ENCODE results near the gene CNN2. TPM values are rescaled to one million over a fixed set of nuclear protein-coding genes. Genes with fewer than 3 reads are reported as not detected.

Gene CNN2
- total RNA-seq, 1 experiment from 2014 or later: 524 TPM

DNA sequence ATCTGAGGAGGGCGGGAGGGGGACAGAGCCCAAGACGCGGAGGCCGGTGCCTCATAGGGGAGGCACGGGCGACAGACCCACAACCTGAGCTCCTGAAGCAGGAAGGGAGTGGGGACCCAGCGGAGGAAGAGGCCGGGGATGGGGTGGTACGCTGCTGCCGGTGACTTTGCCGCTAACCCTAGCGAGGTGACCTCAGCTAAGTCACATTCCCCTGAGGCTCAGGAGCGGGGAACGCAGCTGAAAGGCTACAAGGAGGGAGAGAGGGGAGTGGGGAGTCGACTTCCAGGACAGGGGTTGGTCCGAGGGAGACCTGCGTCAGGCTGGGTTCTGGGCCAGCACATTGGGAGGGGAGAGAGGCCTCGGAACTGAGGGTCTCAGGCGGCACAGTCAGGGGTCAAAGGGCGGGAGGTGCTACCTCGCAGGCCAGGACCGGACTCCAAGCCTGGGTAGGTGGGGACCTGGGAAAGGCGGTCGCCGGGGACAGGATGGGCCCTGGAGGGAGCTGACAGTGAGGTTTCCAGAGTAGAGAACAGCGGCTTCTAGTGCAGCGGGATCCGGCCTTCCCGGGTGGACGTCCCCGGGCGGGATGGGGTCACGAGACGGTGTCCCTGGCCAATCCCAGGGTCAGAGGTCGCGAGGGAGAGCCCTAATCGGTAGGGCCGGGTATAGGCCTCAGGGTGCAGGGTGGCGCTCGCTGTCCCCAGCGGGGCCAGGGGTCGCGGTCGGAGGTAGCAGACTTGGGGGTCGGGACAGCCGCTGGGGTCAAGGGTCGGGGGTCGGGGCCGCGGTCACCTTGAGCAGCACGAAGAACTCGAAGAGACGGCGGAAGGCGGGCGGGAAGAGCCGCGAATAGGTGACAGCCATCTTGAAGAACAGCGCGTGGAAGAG, 6.2 kb upstream of the CNN2 start:
- no peak overlapping the region for H4K91ac ChIP-seq (ENCODE audit: insufficient read length, low read depth, low read length)
- Mint-ChIP-seq H3K4me1 (peaks cover 19 to 37% of the 10 kb centered on the region in 2 experiments), H3K4me3 (peak overlapping the region; percentile 89 to 91), H3K27ac (peak overlapping the region; percentile 55 to 94 (median 72); a peak in 4 of 7 replicates), H3K27me3 (ENCODE audit: low read depth) (no peaks in the 10 kb centered on the region; the same call in 1 of the 2 replicates), H3K36me3 (ENCODE audit: insufficient read depth in 1 of 3, low read depth in 3 of 3) (peaks cover 0 to 7% (median 0%) of the 10 kb centered on the region in 3 experiments; a peak in 3 of 7 replicates), H3K9me3 (no peaks in the 10 kb centered on the region; a peak in 1 of 5 replicates)
- peak overlapping the region; percentile 64 for H3K4me2 ChIP-seq (ENCODE audit: insufficient read depth, insufficient read length, low read length)
- H3K9ac ChIP-seq (ENCODE audit: extremely low read depth, insufficient read length, low read length): peak overlapping the region; percentile 67
- DNase-seq: no peak
- peaks cover 6% of the 10 kb centered on the region for H3K79me1 ChIP-seq (ENCODE audit: insufficient read depth, low read depth, low read length, poor library complexity, severe bottlenecking)
- H3K27me3 ChIP-seq (ENCODE audit: insufficient read depth, low read length): no peaks in the 10 kb centered on the region
- TF ChIP-seq, protein P1, sequence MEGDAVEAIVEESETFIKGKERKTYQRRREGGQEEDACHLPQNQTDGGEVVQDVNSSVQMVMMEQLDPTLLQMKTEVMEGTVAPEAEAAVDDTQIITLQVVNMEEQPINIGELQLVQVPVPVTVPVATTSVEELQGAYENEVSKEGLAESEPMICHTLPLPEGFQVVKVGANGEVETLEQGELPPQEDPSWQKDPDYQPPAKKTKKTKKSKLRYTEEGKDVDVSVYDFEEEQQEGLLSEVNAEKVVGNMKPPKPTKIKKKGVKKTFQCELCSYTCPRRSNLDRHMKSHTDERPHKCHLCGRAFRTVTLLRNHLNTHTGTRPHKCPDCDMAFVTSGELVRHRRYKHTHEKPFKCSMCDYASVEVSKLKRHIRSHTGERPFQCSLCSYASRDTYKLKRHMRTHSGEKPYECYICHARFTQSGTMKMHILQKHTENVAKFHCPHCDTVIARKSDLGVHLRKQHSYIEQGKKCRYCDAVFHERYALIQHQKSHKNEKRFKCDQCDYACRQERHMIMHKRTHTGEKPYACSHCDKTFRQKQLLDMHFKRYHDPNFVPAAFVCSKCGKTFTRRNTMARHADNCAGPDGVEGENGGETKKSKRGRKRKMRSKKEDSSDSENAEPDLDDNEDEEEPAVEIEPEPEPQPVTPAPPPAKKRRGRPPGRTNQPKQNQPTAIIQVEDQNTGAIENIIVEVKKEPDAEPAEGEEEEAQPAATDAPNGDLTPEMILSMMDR (conservative IDR thresholded peaks at IDR 0.05): no peak
- no peak overlapping the region for H3K27ac ChIP-seq (ENCODE audit: insufficient read length, low read depth, low read length)
- peak overlapping the region; percentile 88 for H3K14ac ChIP-seq (ENCODE audit: insufficient read depth, low read length)
- peak overlapping the region; percentile 80 for H3K18ac ChIP-seq (ENCODE audit: insufficient read length, low read depth, low read length)
- H2BK20ac ChIP-seq (ENCODE audit: low read depth, low read length, poor library complexity, severe bottlenecking): no peak overlapping the region
- no peaks in the 10 kb centered on the region for H4K20me1 ChIP-seq (ENCODE audit: control insufficient read depth, insufficient read depth, insufficient read length)
- no peak overlapping the region for H2BK5ac ChIP-seq (ENCODE audit: insufficient read length, low read length)
- no peak overlapping the region for H2BK12ac ChIP-seq (ENCODE audit: insufficient read length, low read depth, low read length)
- no peaks in the 10 kb centered on the region for H3K9me3 ChIP-seq (ENCODE audit: control insufficient read depth, low read depth, low read length)
- peaks cover 43% of the 10 kb centered on the region; the same call in 1 of the 2 replicates for H3K79me2 ChIP-seq (ENCODE audit: insufficient read depth, low read length)
- H3K4me1 ChIP-seq (ENCODE audit: insufficient read depth, low read length): no peaks in the 10 kb centered on the region; the same call in 1 of the 2 replicates
- no peak overlapping the region for H3K4ac ChIP-seq (ENCODE audit: low read depth, low read length)
- no peak overlapping the region for H2BK120ac ChIP-seq (ENCODE audit: low read depth, low read length, poor library complexity, severe bottlenecking)
- H3T11ph ChIP-seq (ENCODE audit: low read length): no peak overlapping the region
- H3K23ac ChIP-seq (ENCODE audit: insufficient read length, low read depth, low read length): no peak overlapping the region
- peaks cover 10% of the 10 kb centered on the region for H3K23me2 ChIP-seq (ENCODE audit: insufficient read length, low read depth, low read length, poor library complexity, severe bottlenecking)
- no CpG with 5 or more reads among the region's 60 CpGs for WGBS (ENCODE audit: extremely low coverage, insufficient read length, low lambda C conversion rate)
- no peak overlapping the region for H2AK5ac ChIP-seq (ENCODE audit: insufficient read length, low read length)
- H3K56ac ChIP-seq (ENCODE audit: insufficient read length, low read depth, low read length): no peak overlapping the region
- no peak overlapping the region for H4K5ac ChIP-seq (ENCODE audit: insufficient read length, low read depth, low read length)
- no peak overlapping the region for H2BK15ac ChIP-seq (ENCODE audit: low read depth, low read length)
- H4K8ac ChIP-seq (replicated peaks; ENCODE audit: insufficient read length, low read depth, low read length): no peak overlapping the region
- H2AFZ ChIP-seq (ENCODE audit: low read length): no peak overlapping the region

Measured in H9 (cell line).